Kidney epithelial cell (primary cell): ENCODE measurements around the gene SPATA16. TPM values are rescaled to one million over a fixed set of nuclear protein-coding genes. Genes with fewer than 3 reads are reported as not detected.
"Not testable (repeated sequence)": the region's sequence is repeated elsewhere in the genome, so short reads cannot be mapped to it uniquely, and the experiment has no call there.

Experiments used
- DNase-seq: peaks from one replicate; pipeline ENCODE4 v3.0.0-alpha.2; 2010; ENCODE audit warnings: low read depth
- H3K27me3 ChIP-seq: 2 replicates; pipeline ENCODE4 v1.6.0; 2011; ENCODE audit warnings: low read length; ENCODE audit not compliant: control insufficient read depth, insufficient read depth
- H3K36me3 ChIP-seq: 2 replicates; pipeline ENCODE4 v1.5.1; 2011; ENCODE audit warnings: low read length; ENCODE audit not compliant: control insufficient read depth, insufficient read depth
- H3K4me3 ChIP-seq: 2 replicates; pipeline ENCODE4 v1.5.1; 2011; ENCODE audit warnings: low read depth, mild to moderate bottlenecking, control low read depth, low read length
- total RNA-seq: library from RNA; depleted of rRNA; stranded (reverse); fragments of >200 nt; gene quantifications from 2 replicates; pipeline ENCODE4 v1.2.3, GENCODE V29; 2015
- TF ChIP-seq, protein P1 (sequence below): IDR thresholded peaks from 2 replicates; pipeline ENCODE4 v1.5.1; 2011; ENCODE audit warnings: mild to moderate bottlenecking, moderate library complexity, low read length, control low read depth, inconsistent platforms; ENCODE audit not compliant: insufficient read depth, poor library complexity, severe bottlenecking

SPATA16 gene
- total RNA-seq, 1 donor from 2014 or later, result not detected

DNA sequence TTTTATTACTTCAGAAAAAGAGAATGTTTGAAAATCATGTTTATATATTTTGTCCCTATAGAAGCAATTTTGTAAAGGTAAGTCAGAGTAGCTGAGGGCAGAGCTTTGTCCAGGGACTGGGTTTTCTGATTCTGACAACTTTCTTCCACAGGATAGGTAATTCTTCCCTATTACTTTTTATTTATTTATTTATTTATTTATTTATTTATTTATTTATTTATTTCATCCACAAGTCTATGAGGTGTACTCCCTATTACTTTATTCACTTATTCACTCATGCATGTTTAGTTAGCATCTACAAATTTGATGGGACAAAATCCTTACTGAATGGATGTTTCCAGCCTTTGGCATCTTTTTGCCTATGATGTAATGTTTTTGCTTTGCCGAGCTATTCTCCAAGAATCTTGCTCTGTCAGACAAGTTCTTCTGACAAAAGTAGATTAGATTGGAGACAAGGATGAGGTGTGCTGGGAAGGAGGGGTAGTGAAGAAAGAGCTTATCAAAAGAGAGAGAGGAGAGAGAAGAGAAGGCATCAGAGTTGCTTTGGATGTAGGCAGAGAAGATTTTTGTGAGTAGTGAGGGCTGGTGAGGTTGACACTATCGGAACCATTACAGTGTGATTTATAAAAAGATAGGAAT lies 119.4 kb downstream of the SPATA16 start:
- no peaks in the 10 kb centered on the region for H3K27me3 ChIP-seq
- H3K4me3 ChIP-seq, result no peak overlapping the region
- H3K36me3 ChIP-seq, result no peaks in the 10 kb centered on the region
- TF ChIP-seq, protein P1, sequence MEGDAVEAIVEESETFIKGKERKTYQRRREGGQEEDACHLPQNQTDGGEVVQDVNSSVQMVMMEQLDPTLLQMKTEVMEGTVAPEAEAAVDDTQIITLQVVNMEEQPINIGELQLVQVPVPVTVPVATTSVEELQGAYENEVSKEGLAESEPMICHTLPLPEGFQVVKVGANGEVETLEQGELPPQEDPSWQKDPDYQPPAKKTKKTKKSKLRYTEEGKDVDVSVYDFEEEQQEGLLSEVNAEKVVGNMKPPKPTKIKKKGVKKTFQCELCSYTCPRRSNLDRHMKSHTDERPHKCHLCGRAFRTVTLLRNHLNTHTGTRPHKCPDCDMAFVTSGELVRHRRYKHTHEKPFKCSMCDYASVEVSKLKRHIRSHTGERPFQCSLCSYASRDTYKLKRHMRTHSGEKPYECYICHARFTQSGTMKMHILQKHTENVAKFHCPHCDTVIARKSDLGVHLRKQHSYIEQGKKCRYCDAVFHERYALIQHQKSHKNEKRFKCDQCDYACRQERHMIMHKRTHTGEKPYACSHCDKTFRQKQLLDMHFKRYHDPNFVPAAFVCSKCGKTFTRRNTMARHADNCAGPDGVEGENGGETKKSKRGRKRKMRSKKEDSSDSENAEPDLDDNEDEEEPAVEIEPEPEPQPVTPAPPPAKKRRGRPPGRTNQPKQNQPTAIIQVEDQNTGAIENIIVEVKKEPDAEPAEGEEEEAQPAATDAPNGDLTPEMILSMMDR, result no peak
- DNase-seq, result no peak

DNA sequence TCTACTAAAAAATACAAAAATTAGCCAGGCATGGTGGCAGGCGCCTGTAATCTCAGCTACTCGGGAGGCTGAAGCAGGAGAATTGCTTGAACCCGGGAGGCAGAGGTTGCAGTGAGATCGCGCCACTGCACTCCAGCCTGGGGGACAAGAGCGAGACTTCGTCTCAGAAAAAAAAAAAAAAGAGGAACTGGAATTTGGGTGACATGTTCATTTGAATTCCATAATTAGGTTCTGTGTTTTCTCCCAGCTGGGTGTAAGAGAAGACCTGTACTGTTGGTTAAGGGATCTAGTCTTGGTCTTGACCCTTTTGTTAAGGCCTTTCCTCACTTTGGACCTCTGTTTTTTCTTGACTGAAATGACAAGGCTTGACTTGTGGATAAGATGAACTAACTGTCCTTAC lies 120.9 kb downstream of the SPATA16 start:
- not testable (repeated sequence) for H3K4me3 ChIP-seq, DNase-seq, H3K36me3 ChIP-seq

DNA sequence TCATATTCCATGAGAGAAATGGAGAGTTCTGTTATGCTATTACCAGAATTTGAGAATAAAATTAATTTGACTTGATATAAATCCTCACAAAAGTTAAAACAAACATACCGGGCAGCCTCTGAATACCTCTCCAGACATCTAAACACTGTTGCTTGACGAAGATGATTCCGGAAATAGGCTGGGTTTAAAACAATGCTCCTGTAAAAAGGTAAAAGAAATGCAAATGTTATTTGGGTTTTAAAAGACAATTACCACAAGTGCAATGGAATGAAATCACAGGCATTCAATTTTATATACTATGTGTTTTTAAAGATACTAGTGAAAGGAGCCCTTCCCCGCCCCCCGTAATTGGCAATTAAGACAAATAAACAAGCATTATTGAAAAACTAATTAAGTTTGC lies 121.7 kb downstream of the SPATA16 start:
- Histone ChIP-seq H3K27me3 (no peaks in the 10 kb centered on the region), H3K4me3 (no peak overlapping the region)
- TF ChIP-seq, protein P1, result no peak

More for the DNA sequence above, 120.9 kb downstream of the SPATA16 start:
- H3K27me3 ChIP-seq, result not testable (repeated sequence)

DNA sequence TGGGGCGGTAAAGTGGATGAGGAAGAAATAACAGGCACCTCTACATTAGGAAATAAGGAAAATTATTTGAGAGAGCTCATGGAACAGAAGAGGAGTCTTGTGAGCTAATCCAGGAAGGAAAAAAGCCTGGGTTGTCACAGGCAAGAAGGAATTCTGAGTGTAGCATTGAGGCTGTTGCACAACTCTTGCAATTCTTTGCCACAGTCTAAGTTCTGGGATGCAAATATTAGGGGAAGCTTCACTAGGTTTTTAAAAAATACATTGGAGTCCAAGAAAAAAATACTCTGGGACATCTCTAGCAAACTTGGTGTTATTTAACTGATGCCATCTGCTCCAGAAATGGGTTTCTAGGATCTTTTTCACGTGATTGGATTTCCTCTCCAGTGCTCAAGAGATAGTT lies 122.3 kb downstream of the SPATA16 start:
- H3K27me3 ChIP-seq, result no peaks in the 10 kb centered on the region
- TF ChIP-seq, protein P1, result no peak
- no peaks in the 10 kb centered on the region for H3K36me3 ChIP-seq
- no peak overlapping the region for H3K4me3 ChIP-seq
- no peak for DNase-seq

More for the DNA sequence above, 121.7 kb downstream of the SPATA16 start:
- no peak for DNase-seq
- no peaks in the 10 kb centered on the region for H3K36me3 ChIP-seq

DNA sequence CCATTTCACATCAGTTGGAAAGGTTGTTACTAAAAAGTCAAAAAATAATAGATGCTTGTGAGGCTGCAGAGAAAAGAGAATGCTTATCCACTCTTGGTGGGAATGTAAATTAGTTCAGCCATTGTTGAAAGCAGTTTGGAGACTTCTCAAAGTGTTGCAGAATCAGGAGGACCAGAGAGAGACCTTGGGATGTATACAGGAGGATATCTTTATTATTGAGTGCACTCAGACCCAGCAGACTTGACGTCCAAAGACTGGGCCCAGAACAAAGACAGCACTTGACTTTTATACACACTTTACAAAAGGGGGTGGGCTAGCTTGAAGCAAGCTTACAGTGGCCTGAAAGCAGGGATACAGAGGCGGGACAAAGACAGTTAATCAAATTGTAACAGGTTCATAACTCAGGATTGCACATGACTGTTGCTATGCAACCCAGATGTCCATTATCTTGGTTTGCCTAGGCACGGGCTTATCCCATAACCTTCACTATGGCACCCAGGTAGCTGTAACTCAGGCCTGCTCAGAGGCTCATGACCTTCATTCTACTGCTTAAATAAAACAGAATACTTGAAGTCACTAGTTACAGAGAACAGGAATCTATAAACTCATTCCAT lies 127.7 kb downstream of the SPATA16 start:
- H3K27me3 ChIP-seq, result no peaks in the 10 kb centered on the region
- H3K4me3 ChIP-seq, result no peak overlapping the region
- no peak for DNase-seq
- TF ChIP-seq, protein P1, result no peak
- H3K36me3 ChIP-seq, result no peaks in the 10 kb centered on the region

DNA sequence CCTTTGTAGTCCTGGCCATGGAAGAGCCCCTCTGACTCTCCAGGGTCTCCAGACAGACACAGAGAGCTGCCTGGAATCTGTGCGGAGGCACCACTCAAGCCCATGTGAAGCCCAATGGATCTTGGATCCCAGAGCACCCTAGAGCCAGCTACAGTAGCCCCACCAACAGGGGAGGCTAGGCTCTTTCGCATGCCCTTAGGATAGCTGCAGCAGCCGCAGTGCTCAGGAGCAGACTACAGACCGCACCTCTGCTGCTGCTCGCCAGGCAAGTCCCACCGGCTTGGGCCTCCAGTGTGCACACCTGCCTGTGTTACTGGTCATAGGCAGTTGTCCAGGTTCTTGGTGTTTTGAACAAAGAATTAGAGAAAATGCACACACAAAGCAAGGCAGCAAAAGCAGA lies 131.6 kb downstream of the SPATA16 start:
- Histone ChIP-seq H3K27me3 (no peaks in the 10 kb centered on the region), H3K4me3 (no peak overlapping the region), H3K36me3 (no peaks in the 10 kb centered on the region)
- DNase-seq, result no peak
- TF ChIP-seq, protein P1, result no peak
